HFF-Myc (cell line): Measurements from ENCODE around the gene ARID4B.
A peak's percentile ranks its signal among the peaks of the same experiment; 100 is the strongest.

ENCODE experiments used
- DNase-seq: peaks from one replicate; pipeline ENCODE4 v3.0.0-alpha.2; 2011; ENCODE audit warnings: low read depth; ENCODE audit errors: extremely low read depth
- H3K4me3 ChIP-seq: replicated peaks from 2 replicates; pipeline ENCODE4 v1.5.1; 2011; ENCODE audit warnings: low read depth, mild to moderate bottlenecking, control low read depth, low read length
- CTCF ChIP-seq: IDR thresholded peaks from 2 replicates; pipeline ENCODE4 v1.5.1; 2012; ENCODE audit warnings: mild to moderate bottlenecking, low read depth, low read length, control low read depth; ENCODE audit errors: missing control alignments

Gene ARID4B

GRCh38 chr1:235130766-235131270 is 197.2 kb downstream of the ARID4B start:
- no peak overlapping the region for H3K4me3 ChIP-seq
- no peak for TF ChIP-seq CTCF
- no peak for DNase-seq

GRCh38 chr1:235129774-235130570 is 198.0 kb downstream of the ARID4B start:
- TF ChIP-seq CTCF, result no peak
- DNase-seq, result no peak
- no peak overlapping the region for H3K4me3 ChIP-seq

- peak; percentile 93 for DNase-seq
- peak within 1 kb of the TSS; percentile 98 for H3K4me3 ChIP-seq
- no peak for TF ChIP-seq CTCF
Measured at GRCh38 chr1:235128456-235129328, 199.3 kb downstream of the ARID4B start, which contains the start of gene TOMM20. TOMM20 (minus strand) TSS chr1:235128837; CDS start chr1:235128715, 122 bp downstream.

GRCh38 chr1:235127732-235128455 is 200.1 kb downstream of the ARID4B start:
- DNase-seq, result no peak
- H3K4me3 ChIP-seq, result peak overlapping the region; percentile 98

GRCh38 chr1:235127203-235127602 is 200.8 kb downstream of the ARID4B start:
- H3K4me3 ChIP-seq, result peak overlapping the region; percentile 98
- no peak for TF ChIP-seq CTCF
- no peak for DNase-seq

More at GRCh38 chr1:235127732-235128455, 200.1 kb downstream of the ARID4B start:
- TF ChIP-seq CTCF, result no peak

- TF ChIP-seq CTCF, result no peak
- no peak overlapping the region for H3K4me3 ChIP-seq
- DNase-seq, result no peak
Measured at GRCh38 chr1:235124665-235125064, 203.3 kb downstream of the ARID4B start.
